Neural progenitor cell (in vitro differentiated cells): ENCODE data around the gene PRDM16.

ENCODE experiments used
- CTCF ChIP-seq: fragments of 200-600 bp; sonication (generic); IDR thresholded peaks from 2 replicates; pipeline ENCODE4 v1.5.1; 2017; ENCODE audit warnings: antibody characterized with exemption, mild to moderate bottlenecking
- EZH2 ChIP-seq: fragments of 200-600 bp; sonication (generic); IDR thresholded peaks from 2 replicates; pipeline ENCODE4 v1.6.1; 2017; ENCODE audit warnings: antibody characterized with exemption, mild to moderate bottlenecking, moderate library complexity
- EZH2phosphoT487 ChIP-seq: fragments of 200-600 bp; sonication (generic); IDR thresholded peaks from 2 replicates; pipeline ENCODE4 v1.6.1; 2017; ENCODE audit warnings: antibody characterized with exemption

- TF ChIP-seq CTCF (no peak), EZH2phosphoT487 (no peak), EZH2 (no peak)
Observed at GRCh38 chr1:3259020-3259419, 190.0 kb downstream of the PRDM16 start.
